Measurements from ENCODE around the gene OLFM3.

OLFM3 gene

DNA sequence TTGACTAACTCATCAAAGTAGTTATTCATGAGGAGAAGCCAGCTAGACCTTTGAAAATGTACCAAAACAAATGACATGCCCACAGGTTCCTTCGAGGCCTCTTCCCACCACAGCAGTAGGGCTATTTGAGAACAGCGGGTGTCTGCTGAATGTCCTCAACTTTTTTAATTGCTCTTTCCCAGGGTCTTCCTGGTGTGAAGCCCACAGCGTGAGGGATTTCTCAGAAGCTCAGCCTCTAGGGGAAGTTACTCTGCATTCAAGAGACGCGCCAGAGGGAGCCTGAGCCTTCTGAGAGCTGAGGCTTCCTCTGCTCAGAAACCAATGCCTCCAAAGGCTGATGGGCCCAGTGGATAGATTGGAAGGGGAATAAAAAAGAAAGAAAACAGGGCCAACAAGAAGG, 153.6 kb downstream of the OLFM3 start:
- DNase-seq: no peak

DNA sequence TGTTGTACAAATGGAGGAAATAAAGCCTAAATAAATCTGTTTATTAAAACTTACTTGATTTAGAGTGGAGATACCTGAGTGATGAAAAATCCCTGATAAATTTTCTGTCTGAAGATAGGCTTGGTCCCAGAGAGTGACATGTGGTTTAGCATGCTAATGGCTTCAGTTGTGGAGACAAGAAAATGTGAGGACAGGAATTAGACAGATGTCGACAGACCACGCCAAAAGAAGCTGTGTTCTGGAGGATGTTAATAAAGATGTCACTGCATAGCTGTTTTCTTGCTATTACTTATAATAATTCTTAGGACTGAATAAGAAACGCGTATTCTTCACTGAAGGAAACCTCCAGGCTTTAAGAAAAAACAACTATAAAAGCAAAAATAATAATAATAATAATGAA, 154.9 kb downstream of the OLFM3 start:
- DNase-seq: no peak

- no peak for DNase-seq
Measured at GRCh38 chr1:101835988-101836387, 160.7 kb downstream of the OLFM3 start.

- no peak for DNase-seq
Measured at GRCh38 chr1:101833312-101833711, 163.4 kb downstream of the OLFM3 start.

- no peak for DNase-seq
Measured at GRCh38 chr1:101826416-101826815, 170.3 kb downstream of the OLFM3 start.

DNA sequence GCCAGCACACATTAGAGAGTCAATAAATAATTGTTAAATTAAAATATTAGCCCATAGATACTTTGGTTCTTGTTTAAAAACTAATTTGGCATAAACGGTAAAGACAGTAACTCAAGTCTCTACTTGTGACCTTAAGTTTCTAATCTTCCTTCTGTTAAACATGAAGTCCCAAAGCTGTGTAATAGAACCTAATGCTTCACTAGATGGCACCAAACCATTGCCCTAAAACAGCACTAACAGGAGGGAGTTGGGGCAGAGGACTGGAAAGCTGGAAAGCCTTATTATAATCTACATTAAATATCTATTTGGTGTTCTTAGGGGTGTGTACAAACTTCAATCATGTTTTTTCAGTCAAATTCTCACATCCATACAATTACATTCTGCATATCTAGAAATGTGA, 176.7 kb downstream of the OLFM3 start:
- peak; percentile 8 for DNase-seq

- no peak for DNase-seq
Measured at GRCh38 chr1:101816262-101816661, 180.5 kb downstream of the OLFM3 start.

- DNase-seq: no peak
Measured at GRCh38 chr1:101798417-101798816, 198.3 kb downstream of the OLFM3 start.

DNA sequence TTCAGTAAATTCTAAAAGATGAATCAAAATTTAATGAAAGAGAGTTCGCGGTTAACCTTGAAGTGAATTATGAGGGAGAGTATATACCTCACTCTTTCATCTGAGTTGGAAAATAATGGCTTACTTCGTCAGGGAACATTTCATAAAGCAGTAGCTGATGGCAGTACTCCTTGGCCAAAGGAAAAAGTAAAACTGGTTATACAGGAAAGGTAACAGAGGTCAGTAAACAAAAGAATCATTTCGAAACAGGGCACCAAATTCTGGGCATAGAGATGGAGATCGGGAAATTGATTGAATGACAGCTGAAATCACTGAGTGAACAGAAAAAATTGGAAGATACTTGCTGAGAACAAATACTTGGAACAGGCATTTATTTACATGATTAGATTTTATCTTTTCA, 199.0 kb downstream of the OLFM3 start:
- DNase-seq: no peak

DNA sequence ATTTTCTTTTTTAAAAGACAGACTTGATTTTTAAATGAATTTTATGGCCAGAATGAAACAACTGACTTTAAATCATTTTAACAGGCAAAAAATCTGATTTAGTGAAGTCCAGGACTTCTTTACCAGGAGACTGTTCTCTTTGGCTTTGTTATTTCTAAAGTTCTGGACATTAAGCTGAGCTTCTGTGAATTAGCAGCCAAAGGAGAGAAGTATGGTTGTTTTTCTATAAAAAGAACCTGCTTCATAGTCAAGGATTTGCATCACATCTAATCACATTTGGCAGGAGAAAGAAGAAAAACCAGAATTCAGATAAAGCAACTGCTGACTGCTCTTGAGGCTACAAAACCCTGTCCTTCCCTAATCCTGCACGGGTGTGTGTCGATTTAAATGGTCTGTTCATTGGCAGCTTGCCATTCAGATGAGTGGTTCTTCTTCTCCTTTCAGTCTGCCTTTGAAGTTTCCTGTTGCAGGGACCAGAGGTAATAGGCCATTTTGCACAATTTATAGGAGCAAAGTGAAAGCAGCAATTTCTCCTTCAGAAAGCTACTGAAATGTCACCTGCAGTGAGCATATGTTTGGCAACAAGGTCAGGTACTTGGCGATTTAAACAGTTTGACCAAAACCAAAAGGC, 215.4 kb downstream of the OLFM3 start:
- DNase-seq: peak; percentile 6

- no peak for DNase-seq
Measured at GRCh38 chr1:101769520-101769919, 227.2 kb downstream of the OLFM3 start.

GRCh38 chr1:101757985-101758384, 238.7 kb downstream of the OLFM3 start:
- no peak for DNase-seq

DNA sequence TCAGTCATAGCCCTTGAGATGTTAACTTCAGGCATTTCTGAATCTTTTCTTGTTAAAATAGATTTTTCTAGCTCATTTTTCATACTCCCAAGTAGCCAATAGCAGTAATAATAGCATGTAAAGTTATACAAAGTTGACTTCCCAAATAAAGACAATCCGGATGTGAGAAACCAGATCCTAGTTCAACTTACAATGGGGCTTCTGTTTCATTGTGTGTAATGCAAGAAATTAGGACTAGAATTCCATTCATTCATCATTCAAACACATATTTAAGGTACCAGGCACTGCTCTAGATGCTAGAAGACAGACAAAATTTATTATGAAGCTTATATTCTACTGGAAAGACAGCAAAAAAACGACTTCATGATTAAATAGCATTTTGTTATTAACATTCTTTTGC, 240.3 kb downstream of the OLFM3 start:
- no peak for DNase-seq

All from fibroblast of skin of right quadriceps (primary cell).